NCI-H446 treated with DMSO at 0.1 percent for 48 hours (cell line): Measurements from ENCODE around the gene PROSER2.

ENCODE experiments used
- DNase-seq: peaks from one replicate; lab custom pipeline; 2025; lab: John Stamatoyannopoulos, UW

PROSER2 gene

GRCh38 chr10:11908536-11908935, 85.4 kb downstream of the PROSER2 start:
- DNase-seq: no peak

- no peak for DNase-seq
These were observed 85.8 kb downstream of the PROSER2 start for GRCh38 chr10:11908991-11909390.

GRCh38 chr10:11909618-11910017, 86.5 kb downstream of the PROSER2 start:
- DNase-seq: no peak

- DNase-seq: no peak
These were observed 86.9 kb downstream of the PROSER2 start for GRCh38 chr10:11910102-11910501.

GRCh38 chr10:11913079-11913641, 90.0 kb downstream of the PROSER2 start:
- DNase-seq: no peak

- no peak for DNase-seq
These were observed 95.2 kb downstream of the PROSER2 start for GRCh38 chr10:11918384-11918783.

GRCh38 chr10:11919271-11919670, 96.1 kb downstream of the PROSER2 start:
- no peak for DNase-seq
